ENCODE measurements around the gene ARMH3. TPM values are rescaled to one million over a fixed set of nuclear protein-coding genes. Genes with fewer than 3 reads are reported as not detected.

ARMH3 gene
- total and polyA plus RNA-seq, 2 experiments from 2014 or later: 8.7 to 11.1 TPM

GRCh38 chr10:101851411-101852116 is 204.4 kb downstream of the ARMH3 start (continued):
- TF ChIP-seq ZNF462 (CRISPR knock-in tag; IDR thresholded peaks at IDR 0.05) (no peak), POLR2AphosphoS5 (IDR thresholded peaks at IDR 0.05; ENCODE audit: low read depth) (no peak), ETS1 (IDR thresholded peaks at IDR 0.05) (no peak), STAT1 (IDR thresholded peaks at IDR 0.05; ENCODE audit: unreplicated experiment) (no peak)

DNA sequence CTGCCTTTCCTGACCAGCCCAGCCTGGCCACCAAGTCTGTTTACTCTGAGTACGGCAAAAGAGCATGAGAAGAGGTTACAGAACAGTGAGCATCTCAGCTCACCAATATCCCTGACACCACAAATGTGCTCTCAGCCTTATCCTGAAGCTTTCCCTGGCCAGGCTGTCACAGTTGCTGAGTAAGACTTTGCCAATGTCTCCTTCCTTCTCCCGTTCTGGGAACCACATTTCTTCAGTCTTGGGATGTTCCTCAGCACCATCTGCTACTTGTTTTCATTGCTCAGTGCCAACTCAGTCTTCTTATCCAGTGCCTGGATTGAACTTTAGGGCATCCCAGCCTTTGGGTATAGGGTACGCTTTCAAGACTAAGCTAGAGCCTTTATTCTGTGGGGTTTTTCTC is 205.2 kb downstream of the ARMH3 start:
- Histone ChIP-seq H4K20me1 (replicated peaks; ENCODE audit: insufficient read depth) (0 out of 2 replicates have a peak, but pooled peaks cover 9% of the 10 kb centered on the region), H3K27me3 (ENCODE audit: insufficient read depth) (no peaks in the 10 kb centered on the region), H3K9me2 (ENCODE audit: insufficient read depth) (no peaks in the 10 kb centered on the region; the same call in 1 of the 2 replicates), H3K4me3 (no peak overlapping the region), H2AFZ (no peak overlapping the region), H3F3A (replicated peaks; ENCODE audit: low read depth) (no peaks in the 10 kb centered on the region), H3K4me2 (no peak overlapping the region), H3K27ac (ENCODE audit: low read depth) (no peak overlapping the region), H3K36me3 (ENCODE audit: insufficient read depth) (no peaks in the 10 kb centered on the region), H3K79me2 (replicated peaks; ENCODE audit: insufficient read depth) (no peaks in the 10 kb centered on the region), H3K4me1 (ENCODE audit: insufficient read depth) (no peaks in the 10 kb centered on the region)
- Mint-ChIP-seq H3K27me3 (ENCODE audit: insufficient read depth, low read depth, poor library complexity) (peaks cover 12% of the 10 kb centered on the region), H3K4me1 (peaks cover 21% of the 10 kb centered on the region), H3K9me3 (no peaks in the 10 kb centered on the region), H3K27ac (no peak overlapping the region), H3K4me3 (no peak overlapping the region), H3K36me3 (ENCODE audit: low read depth) (no peaks in the 10 kb centered on the region)
- DNase-seq (ENCODE audit: low spot score): no peak
- no peak for ATAC-seq
- TF ChIP-seq CREB1 (CRISPR knock-in tag; IDR thresholded peaks at IDR 0.05; ENCODE audit: low read depth) (no peak), STAT1 (IDR thresholded peaks at IDR 0.05; ENCODE audit: unreplicated experiment) (no peak), ETS1 (IDR thresholded peaks at IDR 0.05) (no peak), EZH2 (IDR thresholded peaks at IDR 0.05; ENCODE audit: low read depth, unreplicated experiment) (no peak), POLR2AphosphoS5 (IDR thresholded peaks at IDR 0.05; ENCODE audit: low read depth) (no peak), EZH2phosphoT487 (IDR thresholded peaks at IDR 0.05; ENCODE audit: unreplicated experiment) (no peak), ZNF114 (CRISPR knock-in tag; IDR thresholded peaks at IDR 0.05) (no peak), JUNB (IDR thresholded peaks at IDR 0.05; ENCODE audit: unreplicated experiment) (no peak)
- TF ChIP-seq, protein P1, sequence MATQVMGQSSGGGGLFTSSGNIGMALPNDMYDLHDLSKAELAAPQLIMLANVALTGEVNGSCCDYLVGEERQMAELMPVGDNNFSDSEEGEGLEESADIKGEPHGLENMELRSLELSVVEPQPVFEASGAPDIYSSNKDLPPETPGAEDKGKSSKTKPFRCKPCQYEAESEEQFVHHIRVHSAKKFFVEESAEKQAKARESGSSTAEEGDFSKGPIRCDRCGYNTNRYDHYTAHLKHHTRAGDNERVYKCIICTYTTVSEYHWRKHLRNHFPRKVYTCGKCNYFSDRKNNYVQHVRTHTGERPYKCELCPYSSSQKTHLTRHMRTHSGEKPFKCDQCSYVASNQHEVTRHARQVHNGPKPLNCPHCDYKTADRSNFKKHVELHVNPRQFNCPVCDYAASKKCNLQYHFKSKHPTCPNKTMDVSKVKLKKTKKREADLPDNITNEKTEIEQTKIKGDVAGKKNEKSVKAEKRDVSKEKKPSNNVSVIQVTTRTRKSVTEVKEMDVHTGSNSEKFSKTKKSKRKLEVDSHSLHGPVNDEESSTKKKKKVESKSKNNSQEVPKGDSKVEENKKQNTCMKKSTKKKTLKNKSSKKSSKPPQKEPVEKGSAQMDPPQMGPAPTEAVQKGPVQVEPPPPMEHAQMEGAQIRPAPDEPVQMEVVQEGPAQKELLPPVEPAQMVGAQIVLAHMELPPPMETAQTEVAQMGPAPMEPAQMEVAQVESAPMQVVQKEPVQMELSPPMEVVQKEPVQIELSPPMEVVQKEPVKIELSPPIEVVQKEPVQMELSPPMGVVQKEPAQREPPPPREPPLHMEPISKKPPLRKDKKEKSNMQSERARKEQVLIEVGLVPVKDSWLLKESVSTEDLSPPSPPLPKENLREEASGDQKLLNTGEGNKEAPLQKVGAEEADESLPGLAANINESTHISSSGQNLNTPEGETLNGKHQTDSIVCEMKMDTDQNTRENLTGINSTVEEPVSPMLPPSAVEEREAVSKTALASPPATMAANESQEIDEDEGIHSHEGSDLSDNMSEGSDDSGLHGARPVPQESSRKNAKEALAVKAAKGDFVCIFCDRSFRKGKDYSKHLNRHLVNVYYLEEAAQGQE (IDR thresholded peaks at IDR 0.05; ENCODE audit: unreplicated experiment): no peak
